HG03095 (cell line): ENCODE measurements around the gene RP2.

Experiments used
- ATAC-seq: cut with Tn5 transposase; IDR thresholded peaks from one replicate; pipeline ENCODE4 v1.9.1; 2021; ENCODE audit warnings: moderate library complexity; ENCODE audit not compliant: unreplicated experiment

RP2 gene

GRCh38 chrX:46836701-46837557 is at the start of gene RP2:
TSS of gene RP2 (plus strand) at chrX:46837043. CDS start at chrX:46837101, 58 bp downstream.
- ATAC-seq: peak; percentile 90

GRCh38 chrX:46788902-46789301 is 47.9 kb upstream of the RP2 start:
- ATAC-seq: no peak

- ATAC-seq: no peak
These were observed 44.7 kb upstream of the RP2 start for GRCh38 chrX:46791927-46792809.

GRCh38 chrX:46792810-46793188 is 44.0 kb upstream of the RP2 start:
- no peak for ATAC-seq

GRCh38 chrX:46793386-46794143 is 43.3 kb upstream of the RP2 start:
- no peak for ATAC-seq

- peak; percentile 70 for ATAC-seq
These were observed 40.2 kb upstream of the RP2 start for GRCh38 chrX:46796574-46797191.

DNA sequence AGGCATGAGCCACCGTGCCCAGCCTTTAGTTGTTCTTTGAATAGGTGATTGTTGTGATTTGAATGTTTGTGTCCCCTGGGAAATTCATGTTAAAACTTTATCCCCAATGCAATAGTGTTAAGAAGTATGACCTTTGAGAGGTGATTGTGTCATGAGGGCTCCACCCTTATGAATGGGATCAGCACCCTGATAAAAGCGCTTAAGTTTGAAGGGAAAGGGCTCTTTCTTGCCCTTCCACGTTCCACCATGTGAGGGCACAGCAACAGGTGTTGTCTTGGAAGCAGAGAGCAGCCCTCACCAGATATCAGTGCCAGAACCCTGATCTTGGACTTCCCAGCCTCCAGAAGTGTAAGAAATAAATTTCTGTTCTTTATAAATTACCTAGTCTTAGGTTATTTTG is 33.7 kb upstream of the RP2 start:
- no peak for ATAC-seq

- no peak for ATAC-seq
These were observed 31.6 kb upstream of the RP2 start for GRCh38 chrX:46805270-46805669.

- ATAC-seq: no peak
These were observed 25.7 kb upstream of the RP2 start for GRCh38 chrX:46811121-46811520.

- ATAC-seq: no peak
These were observed 24.4 kb upstream of the RP2 start for GRCh38 chrX:46812445-46812844.

- no peak for ATAC-seq
These were observed 21.9 kb upstream of the RP2 start for GRCh38 chrX:46814966-46815365.

- no peak for ATAC-seq
These were observed 17.7 kb upstream of the RP2 start for GRCh38 chrX:46819136-46819535.

- ATAC-seq: no peak
These were observed 16.3 kb upstream of the RP2 start for GRCh38 chrX:46820391-46821100.

GRCh38 chrX:46823481-46823880 is 13.4 kb upstream of the RP2 start:
- ATAC-seq: no peak

- ATAC-seq: no peak
These were observed 5.0 kb upstream of the RP2 start for GRCh38 chrX:46831765-46832327.

- peak; percentile 26 for ATAC-seq
These were observed 979 bp downstream of the RP2 start for GRCh38 chrX:46837558-46838485.

GRCh38 chrX:46838486-46838870 is 1.6 kb downstream of the RP2 start:
- ATAC-seq: no peak

DNA sequence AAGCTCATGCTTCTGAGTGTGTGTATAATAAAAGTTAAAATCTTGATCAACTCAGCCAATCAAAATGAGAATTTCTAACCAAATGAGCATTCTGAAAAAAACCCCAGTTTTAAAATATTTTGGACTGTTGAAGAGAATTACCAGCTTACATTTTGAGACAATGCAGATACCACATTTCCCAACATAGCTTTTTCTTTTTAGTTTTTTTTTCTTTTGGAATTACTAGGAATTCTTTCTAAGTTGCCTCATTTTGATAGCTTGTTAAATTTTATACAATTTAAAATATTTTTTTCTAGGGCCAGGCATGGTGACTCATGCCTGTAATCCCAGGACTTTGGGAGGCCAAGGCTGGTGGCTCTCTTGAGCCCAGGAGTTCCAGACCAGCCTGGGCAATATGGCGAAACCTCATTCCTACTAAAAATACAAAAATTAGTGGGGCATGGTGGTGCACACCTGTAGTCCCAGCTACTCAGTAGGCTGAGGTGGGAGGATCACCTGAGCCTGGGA is 2.2 kb downstream of the RP2 start:
- no peak for ATAC-seq

- ATAC-seq: no peak
These were observed 4.1 kb downstream of the RP2 start for GRCh38 chrX:46840946-46841345.
